Measurements from ENCODE around the gene MEST.
A peak's percentile ranks its signal among the peaks of the same experiment; 100 is the strongest.
"Not testable (repeated sequence)": the region's sequence is repeated elsewhere in the genome, so short reads cannot be mapped to it uniquely, and the experiment has no call there.

The MEST gene

GRCh38 chr7:130491841-130492522 lies at the start of gene MEST:
Gene MEST (plus strand): TSS chr7:130492085. CDS start chr7:130492314, 229 bp downstream.
- DNase-seq = peak; percentile 22

- no peak for DNase-seq
These were observed 49.3 kb upstream of the MEST start for GRCh38 chr7:130442601-130443000.

- DNase-seq = no peak
These were observed 47.7 kb upstream of the MEST start for GRCh38 chr7:130444234-130444633.

- DNase-seq = no peak
These were observed 47.0 kb upstream of the MEST start for GRCh38 chr7:130444751-130445407.

- no peak for DNase-seq
These were observed 45.6 kb upstream of the MEST start for GRCh38 chr7:130446259-130446658.

GRCh38 chr7:130451344-130451743 lies 40.5 kb upstream of the MEST start:
- DNase-seq = not testable (repeated sequence)

- DNase-seq = no peak
These were observed 38.9 kb upstream of the MEST start for GRCh38 chr7:130452951-130453350.

GRCh38 chr7:130454959-130455358 lies 36.9 kb upstream of the MEST start:
- no peak for DNase-seq

- no peak for DNase-seq
These were observed 33.6 kb upstream of the MEST start for GRCh38 chr7:130458257-130458656.

- no peak for DNase-seq
These were observed 30.6 kb upstream of the MEST start for GRCh38 chr7:130461272-130461671.

- no peak for DNase-seq
These were observed 28.1 kb upstream of the MEST start for GRCh38 chr7:130463553-130464434.

- no peak for DNase-seq
These were observed 23.3 kb upstream of the MEST start for GRCh38 chr7:130468612-130469011.

GRCh38 chr7:130471974-130472373 lies 19.9 kb upstream of the MEST start:
- DNase-seq = no peak

GRCh38 chr7:130473289-130473688 lies 18.6 kb upstream of the MEST start:
- no peak for DNase-seq

- no peak for DNase-seq
These were observed 18.0 kb upstream of the MEST start for GRCh38 chr7:130473876-130474275.

GRCh38 chr7:130475776-130476175 lies 16.1 kb upstream of the MEST start:
- DNase-seq = no peak

GRCh38 chr7:130476297-130477150 lies 15.4 kb upstream of the MEST start:
- no peak for DNase-seq

- DNase-seq = no peak
These were observed 12.9 kb upstream of the MEST start for GRCh38 chr7:130478991-130479390.

GRCh38 chr7:130479716-130480400 lies 12.0 kb upstream of the MEST start:
- DNase-seq = no peak

GRCh38 chr7:130481898-130482297 lies 10.0 kb upstream of the MEST start:
- no peak for DNase-seq

- DNase-seq = no peak
These were observed 8.9 kb upstream of the MEST start for GRCh38 chr7:130483031-130483430.

- DNase-seq = no peak
These were observed 6.2 kb upstream of the MEST start for GRCh38 chr7:130485734-130486113.
